Dedifferentiated amniotic fluid mesenchymal stem cell (primary cell): ENCODE data around the gene DDN.

ENCODE experiments used
- DNase-seq: peaks from one replicate; pipeline ENCODE4 v3.0.0-alpha.2; 2016; ENCODE audit errors: extremely low spot score

Gene DDN

DNA sequence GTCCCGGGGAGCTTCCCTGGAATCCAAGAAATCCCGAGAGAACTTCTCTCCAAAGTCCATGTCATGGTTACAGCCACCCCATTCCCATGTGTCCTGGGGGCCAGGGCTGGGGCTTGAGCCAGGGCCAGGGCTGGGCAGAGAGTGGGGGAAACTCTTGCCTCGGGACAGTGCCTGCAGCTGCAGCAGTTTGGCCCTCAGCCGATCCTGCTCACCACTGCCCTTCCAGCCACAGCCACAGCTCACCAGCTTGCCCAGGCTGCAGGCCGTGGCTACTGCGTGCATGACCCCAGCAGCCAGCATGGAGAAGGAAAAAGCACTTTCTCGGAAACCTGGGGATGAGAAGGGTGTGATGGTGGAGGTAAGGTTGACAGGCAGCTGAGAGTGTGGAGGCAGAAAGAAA is 31.2 kb downstream of the DDN start:
- no peak for DNase-seq

DNA sequence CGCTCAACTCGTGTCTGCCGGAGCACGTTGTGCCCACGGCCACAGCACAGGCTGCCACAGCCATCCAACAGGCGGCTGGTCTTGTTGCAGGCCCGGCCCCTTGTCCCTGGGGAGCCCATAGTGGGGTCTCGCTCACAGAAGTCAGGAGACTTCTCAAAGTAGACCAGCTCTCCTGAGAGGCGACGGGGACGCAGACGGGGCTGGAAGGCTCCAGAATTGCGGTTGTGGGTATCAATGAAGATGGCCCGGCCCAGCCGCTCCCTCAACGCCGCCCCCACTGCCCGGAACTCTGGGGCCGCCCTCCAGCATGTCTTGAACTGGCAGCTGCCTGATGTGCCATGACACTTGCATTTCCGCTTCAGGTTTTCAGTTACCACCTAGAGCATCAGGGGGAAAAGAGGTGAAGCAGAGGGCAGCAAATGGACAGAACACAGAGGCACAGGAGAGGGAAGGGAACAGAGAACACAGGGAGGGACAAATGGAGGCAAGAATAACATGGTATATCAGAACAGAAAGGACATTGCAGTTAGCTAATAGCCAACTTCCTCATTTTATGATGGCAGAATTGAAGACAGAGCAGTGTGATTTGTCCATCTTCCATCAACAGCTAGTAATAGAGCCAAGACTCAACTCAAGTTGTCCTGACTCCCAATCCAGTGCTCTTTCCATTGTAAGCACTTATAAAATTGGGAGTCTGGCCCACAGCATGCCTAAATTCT is 32.8 kb downstream of the DDN start:
- no peak for DNase-seq

DNA sequence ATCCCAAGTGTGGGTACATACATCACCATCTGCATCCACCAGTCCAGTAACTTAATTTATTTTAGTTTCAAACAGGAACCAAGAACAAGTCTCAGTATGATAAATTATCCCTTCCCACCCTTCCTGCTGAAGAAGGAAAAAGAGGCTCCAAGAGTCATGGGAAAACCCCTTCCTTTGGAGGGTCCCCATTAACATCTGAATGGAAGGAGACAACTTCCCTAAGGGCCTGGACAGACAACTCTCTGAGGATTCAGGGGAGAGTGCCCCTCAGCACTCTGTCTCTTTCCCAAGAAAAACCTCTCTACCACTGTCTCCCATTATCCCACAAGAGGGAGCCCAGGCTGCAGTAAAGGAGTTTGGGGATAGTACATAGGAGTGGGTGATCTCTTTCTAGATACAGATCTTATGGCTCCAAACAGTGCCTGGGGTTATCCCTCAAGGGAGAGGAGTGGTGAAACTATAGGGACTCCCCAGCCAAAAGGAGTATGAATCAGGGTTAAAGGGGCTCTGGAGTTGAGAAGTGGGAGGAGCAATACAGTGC is 33.8 kb downstream of the DDN start:
- DNase-seq, result no peak

DNA sequence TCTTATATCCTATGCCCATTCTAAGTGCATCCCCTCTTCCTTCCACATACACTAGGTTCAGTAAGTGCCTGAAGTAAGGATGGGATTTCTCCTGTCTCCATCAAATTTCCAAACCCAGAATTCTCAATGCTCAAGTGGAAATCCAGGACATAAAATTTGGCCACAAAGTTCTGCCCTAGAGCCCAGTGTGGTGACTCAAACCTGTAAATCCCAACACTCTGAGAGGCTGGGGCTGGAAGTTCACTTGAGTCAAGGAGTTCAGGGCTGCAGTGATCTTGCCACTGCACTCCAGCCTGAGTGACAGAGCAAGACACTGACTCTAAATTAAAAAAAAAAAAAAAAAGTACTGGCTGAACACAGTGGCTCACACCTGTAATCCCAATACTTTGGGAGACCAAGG is 37.4 kb downstream of the DDN start:
- DNase-seq, result no peak

DNA sequence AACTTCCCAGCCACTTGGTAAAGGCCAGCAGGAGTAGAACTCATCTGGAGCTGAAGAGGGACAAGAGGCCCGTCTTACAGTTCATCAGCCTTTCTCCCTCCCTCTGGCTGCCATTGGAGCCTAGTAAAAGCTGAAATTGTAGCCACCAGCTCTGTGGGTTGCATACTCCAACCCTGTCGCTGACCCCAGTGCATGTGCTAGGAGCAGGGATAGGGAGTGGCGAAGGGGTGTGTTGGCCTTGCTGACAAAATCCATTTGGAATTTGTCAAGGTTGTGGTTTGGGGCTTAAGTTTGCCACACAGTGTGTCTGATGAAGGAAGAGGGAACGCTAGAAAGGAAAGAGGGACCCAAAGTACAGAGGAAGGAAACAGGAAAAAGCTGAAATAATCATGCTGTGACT is 37.8 kb downstream of the DDN start:
- DNase-seq, result no peak

DNA sequence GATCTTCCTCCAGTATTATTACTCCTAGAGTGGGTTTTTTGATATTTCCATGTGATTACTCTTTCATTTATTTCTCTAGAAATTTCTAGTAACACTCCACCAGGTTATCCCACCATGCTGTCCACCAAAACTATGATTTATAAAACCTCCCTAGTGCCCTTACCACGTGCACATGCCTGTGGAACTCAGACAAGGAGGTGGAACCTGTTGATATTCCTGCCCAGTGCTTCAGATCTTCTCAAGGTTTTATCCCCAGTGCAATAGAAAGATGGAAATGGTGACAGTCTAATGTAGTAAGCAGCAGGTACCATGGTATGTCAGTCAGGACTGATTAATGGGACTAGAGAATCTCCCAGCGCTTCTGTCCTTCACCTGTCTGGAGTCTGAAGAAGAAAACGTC is 38.3 kb downstream of the DDN start:
- no peak for DNase-seq

DNA sequence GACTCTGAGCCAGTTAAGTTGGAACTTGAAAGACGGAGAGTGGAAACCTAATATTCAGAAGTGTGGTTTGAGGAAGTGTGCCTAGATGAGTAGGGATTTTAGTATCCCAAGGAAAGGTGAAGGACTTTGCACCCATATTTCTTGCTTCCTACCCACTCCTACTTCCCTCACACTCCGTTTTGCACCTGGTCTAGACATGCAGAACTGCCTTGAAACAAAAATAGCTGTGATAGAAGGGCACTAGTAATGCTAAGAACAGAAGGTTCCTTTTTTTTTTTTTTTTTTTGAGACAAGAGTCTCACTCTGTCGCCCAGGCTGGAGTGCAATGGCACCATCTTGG is 41.2 kb downstream of the DDN start:
- DNase-seq, result no peak

DNA sequence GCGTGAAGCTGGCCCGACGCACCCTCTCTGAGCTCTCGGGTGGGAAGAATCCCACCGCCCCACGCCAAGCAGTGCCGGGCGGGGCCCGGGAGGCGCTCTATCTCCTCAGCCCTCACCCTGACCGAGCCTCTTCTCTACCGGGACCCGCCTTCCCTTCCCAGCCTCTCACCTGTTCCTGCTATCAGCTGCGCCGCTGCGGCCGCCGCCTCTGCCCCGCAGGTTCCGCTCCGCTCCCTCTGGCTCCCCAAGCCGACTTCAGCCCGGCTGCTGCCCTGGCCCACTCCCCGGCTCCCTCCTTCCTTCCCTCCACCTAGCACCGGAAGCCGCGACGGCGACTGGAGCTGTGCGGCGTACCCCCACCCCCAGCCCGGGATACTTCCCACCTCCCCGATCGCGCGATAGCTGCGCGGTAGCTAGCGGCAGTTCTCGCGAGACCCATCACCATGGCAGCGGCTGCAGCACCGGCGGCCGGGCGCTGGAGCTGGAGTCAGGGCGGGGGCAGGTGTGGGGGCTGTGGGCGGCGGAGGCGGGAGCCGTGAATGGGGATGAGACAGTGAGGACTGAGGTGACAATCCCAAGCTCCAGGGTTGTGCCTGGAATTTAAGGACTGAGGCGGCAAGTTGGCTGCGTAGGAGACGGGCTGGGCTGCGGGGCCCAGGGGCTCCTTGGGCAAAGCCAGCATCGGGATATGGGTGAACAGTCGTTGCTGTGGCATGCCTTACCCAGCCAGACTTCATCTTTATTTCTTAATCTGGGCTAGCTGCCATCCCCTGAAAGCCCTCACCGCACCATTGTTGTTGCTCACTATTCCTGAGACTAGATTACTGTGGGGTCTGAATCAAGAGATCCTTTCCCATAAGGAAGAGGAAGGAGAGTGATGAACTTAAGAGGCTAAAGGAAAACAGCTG is 41.8 kb downstream of the DDN start, which contains the start of gene ARF3:
TSS of gene ARF3 (minus strand) at position 347 of the 908 bp plus-strand sequence. CDS start 16,392 bp downstream, outside the sequence.
- DNase-seq, result peak; percentile 92

DNA sequence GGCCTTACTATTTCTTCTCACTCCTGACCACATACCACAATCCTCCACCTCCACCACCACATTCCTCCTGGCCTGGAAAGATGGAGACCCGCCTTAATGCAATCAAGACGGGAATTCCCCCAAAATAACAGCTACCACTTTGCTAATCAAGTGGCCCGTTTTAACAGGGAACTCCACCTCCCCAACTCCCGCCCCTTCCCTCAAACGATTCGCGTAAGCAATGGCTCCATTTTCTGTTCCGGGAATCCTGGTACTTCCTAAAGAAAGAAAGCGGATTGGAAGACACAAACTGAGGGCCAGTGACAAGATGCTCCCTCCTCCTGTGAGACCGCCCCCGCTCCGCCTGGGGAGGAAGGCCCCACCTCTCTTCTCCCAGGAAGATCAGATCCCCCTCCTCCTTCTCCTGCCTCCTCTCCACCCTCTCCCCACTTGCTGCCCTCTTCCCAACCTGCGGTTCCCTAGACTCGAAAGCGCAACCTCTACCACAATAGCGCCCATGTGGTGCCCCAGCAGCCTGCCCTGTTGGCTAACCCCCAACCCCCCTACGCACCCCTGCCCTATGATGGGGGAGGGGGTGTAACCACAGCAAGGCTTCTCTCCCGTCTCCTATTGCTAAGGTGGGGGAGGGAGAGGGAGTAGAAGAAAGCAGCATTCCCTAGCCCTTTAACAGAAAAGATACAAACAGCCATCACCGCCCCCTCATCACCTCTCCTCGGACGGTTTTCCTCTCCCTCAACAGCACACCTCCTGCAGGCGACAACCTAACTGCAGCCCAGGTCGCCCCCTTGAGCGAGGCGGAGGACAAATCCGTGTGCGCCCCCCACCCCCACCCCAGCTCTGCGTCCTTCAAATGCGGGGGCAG is 42.7 kb downstream of the DDN start:
- DNase-seq, result peak; percentile 97

DNA sequence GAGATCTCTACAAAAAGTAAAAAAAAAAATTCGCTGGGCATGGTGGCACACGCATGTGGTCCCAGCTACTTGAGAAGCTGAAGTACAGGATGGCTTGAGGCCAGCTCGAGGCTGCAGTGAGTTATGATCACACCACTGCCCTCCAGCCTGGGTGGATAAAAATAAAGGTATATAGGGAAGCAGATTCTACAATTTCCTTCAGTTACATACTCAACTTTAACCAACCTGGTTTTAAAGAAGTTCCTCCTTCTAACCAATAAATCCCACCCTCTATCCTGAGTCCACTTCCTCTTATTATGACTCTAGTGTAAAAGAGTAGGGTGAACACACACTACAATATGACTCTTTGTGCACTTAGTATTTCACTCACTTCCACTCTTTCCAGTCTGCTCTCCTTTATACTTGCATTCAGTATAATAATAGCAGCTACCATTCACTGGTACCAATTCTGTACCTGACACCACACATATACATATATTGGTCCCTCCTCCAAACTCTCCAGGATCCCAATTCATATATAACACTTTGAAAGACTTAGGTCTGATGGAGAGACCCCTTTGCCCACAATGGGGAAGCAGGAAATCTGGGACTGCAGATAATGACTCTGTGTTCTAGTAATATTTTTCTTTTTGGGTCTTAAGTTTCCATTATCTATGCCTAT is 44.2 kb downstream of the DDN start:
- no peak for DNase-seq

DNA sequence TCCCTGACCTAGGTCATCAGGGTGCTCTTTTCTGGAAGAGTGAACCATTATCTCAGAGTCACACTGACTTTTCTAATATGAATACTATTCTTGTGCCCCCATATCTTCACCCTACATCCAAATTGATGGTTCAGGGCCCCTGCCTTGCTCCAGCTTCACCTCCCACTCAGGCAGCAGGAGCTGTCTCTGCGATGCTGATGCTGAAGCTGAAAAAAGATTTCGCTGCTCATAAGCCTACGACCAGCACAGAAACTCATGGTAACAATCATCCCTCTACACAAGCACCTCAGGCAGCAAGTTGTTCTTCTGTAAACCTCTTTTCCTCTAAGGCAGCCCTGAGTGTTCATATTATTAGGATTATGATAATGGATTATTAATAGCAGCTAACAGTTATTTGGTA is 45.1 kb downstream of the DDN start:
- DNase-seq, result no peak

DNA sequence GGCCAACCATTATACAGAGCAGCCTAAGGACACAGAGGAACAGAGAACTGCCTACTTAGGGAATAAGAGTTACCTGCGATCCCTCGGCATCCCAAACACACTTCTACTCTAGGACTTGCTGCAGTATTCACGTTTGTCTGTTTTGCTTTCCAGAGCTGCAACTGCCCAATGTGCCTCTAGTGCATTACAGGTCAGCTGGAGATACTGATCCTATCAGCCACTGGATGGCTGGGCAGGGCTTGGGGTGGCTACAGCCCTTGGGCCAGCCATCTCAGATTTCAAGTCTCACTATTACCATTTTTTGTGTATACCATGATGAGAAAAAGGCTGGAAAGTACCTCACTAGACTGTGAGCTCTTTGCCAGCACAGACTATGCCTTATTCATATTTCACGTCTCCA is 46.5 kb downstream of the DDN start:
- DNase-seq, result no peak

DNA sequence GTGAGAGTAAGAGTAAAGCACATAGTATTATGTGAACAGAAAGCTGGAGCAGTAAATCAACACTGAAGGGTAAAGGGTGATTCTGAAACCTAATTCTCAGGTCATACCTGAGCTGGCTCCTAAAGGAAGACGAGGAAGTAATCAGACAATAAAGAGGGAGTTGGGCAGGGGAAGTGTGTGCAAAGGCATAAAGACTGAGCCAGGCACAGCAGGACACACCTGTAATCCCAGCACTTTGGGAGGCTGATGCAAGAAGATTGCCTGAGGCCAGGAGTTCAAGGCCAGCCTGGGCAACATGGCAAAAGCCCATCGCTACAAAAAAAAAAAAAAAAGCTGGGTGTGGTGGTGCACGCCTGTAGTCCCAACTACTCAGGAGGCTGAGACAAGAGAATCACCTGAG is 51.4 kb downstream of the DDN start:
- no peak for DNase-seq

DNA sequence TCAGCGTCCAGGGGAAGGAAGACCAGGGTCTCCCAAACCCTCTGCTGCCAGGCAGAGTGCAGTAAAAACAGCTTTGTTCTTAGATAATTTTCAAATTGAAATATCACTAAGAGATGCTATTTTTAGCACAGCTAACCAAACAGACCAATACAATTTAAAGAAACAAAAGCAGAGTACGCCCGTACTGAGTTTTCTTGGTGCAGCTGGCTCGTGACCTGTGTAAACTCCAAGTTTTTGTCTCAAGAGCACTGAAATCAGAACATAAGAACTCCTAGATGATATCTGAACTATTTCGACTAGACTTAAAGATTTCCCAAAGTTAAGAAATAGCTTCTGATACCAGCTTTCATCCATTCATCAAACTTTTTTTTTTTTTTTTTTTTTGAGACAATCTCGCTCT is 52.2 kb downstream of the DDN start:
- DNase-seq, result no peak

DNA sequence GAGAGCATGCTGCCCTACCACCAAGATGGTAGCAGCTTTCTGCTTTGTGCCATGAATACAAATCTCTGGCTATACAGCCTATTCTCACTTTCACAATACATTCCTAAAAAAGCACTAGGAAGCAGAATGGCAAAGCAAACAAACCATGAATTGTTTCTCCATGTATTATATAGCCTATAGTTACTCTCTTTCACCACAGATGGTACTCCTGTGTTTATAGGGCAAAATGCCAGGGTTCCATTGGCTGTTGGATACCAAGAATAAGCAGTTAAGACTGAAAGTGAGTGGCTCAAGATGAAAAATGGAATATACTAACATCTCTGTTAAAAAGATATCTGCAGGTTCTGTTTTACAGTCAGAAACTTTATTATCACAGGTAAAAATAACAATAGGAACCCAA is 53.0 kb downstream of the DDN start:
- no peak for DNase-seq
